Neural cell (in vitro differentiated cells): ENCODE results near the gene SLX4. TPM values are rescaled to one million over a fixed set of nuclear protein-coding genes. Genes with fewer than 3 reads are reported as not detected.

Experiments used
- H2AFZ ChIP-seq: fragments of 200-600, 300-800 bp; sonication (generic), shearing (Covaris generic); 2 replicates; pipeline ENCODE4 v1.6.0; 2014; ENCODE audit warnings: low read depth, mild to moderate bottlenecking, antibody characterized with exemption, low read length, moderate library complexity
- H3F3A ChIP-seq: fragments of 200-600 bp; shearing (Covaris generic); 2 replicates; pipeline ENCODE4 v1.6.1; 2016; ENCODE audit warnings: mild to moderate bottlenecking, moderate library complexity, mixed read lengths, antibody characterized with exemption, low read length; ENCODE audit not compliant: insufficient read depth, poor library complexity, severe bottlenecking
- H3K27ac ChIP-seq: fragments of 200-600, 300-800 bp; sonication (generic), shearing (Covaris generic); 2 replicates; pipeline ENCODE4 v1.5.1; 2014; ENCODE audit warnings: mild to moderate bottlenecking, low read length, moderate library complexity
- H3K27me3 ChIP-seq: fragments of 300-800, 200-600 bp; sonication (generic), shearing (Covaris generic); 2 replicates; pipeline ENCODE4 v1.6.0; 2014; ENCODE audit warnings: mild to moderate bottlenecking, low read depth, low read length, moderate library complexity; ENCODE audit not compliant: insufficient read depth
- H3K36me3 ChIP-seq: fragments of 300-800, 200-600 bp; sonication (generic), shearing (Covaris generic); 2 replicates; pipeline ENCODE4 v1.5.1; 2014; ENCODE audit warnings: mild to moderate bottlenecking, antibody characterized with exemption, low read length, moderate library complexity; ENCODE audit not compliant: insufficient read depth
- H3K4me2 ChIP-seq: fragments of 300-800, 200-600 bp; sonication (generic), shearing (Covaris generic); 2 replicates; pipeline ENCODE4 v1.6.0; 2014; ENCODE audit warnings: mild to moderate bottlenecking, low read length
- H3K4me3 ChIP-seq: fragments of 300-800, 200-600 bp; sonication (generic), shearing (Covaris generic); 2 replicates; pipeline ENCODE4 v1.5.1; 2014; ENCODE audit warnings: mild to moderate bottlenecking, low read length, moderate library complexity
- H3K79me2 ChIP-seq: fragments of 200-600 bp; shearing (Covaris generic); replicated peaks from 2 replicates; pipeline ENCODE4 v1.6.0; 2014; ENCODE audit warnings: mild to moderate bottlenecking, low read length, moderate library complexity; ENCODE audit not compliant: insufficient read depth
- H3K9ac ChIP-seq: fragments of 300-800, 200-600 bp; sonication (generic), shearing (Covaris generic); 2 replicates; pipeline ENCODE4 v1.6.1; 2016; ENCODE audit warnings: mild to moderate bottlenecking, low read length, mixed read lengths
- H3K9me2 ChIP-seq: fragments of 200-600 bp; shearing (Covaris generic); 2 replicates; pipeline ENCODE4 v1.6.1; 2016; ENCODE audit warnings: mild to moderate bottlenecking, low read length, mixed read lengths; ENCODE audit not compliant: insufficient read depth
- H3K9me3 ChIP-seq: fragments of 200-600, 300-800 bp; sonication (generic), shearing (Covaris generic); 2 replicates; pipeline ENCODE4 v1.6.1; 2016; ENCODE audit warnings: mild to moderate bottlenecking, mixed run types, low read length, moderate library complexity, mixed read lengths
- H4K20me1 ChIP-seq: fragments of 200-600 bp; shearing (Covaris generic); 2 replicates; pipeline ENCODE4 v1.6.1; 2016; ENCODE audit warnings: mild to moderate bottlenecking, mixed run types; ENCODE audit not compliant: insufficient read depth
- CTCF ChIP-seq: fragments of 450-650 bp; IDR thresholded peaks from 2 replicates; pipeline ENCODE4 v1.5.1; 2014; ENCODE audit warnings: antibody characterized with exemption, mild to moderate bottlenecking, moderate library complexity; ENCODE audit not compliant: poor library complexity, severe bottlenecking
- EP300 ChIP-seq: fragments of 450-650 bp; conservative IDR thresholded peaks from 2 replicates; pipeline ENCODE4 v1.6.1; 2014; ENCODE audit warnings: antibody characterized with exemption, mild to moderate bottlenecking, moderate library complexity; ENCODE audit not compliant: poor library complexity, severe bottlenecking
- EZH2 ChIP-seq: fragments of 200-600, 300-800 bp; shearing (Covaris generic), sonication (generic); IDR thresholded peaks from 2 replicates; pipeline ENCODE4 v1.6.1; 2014; ENCODE audit warnings: antibody characterized with exemption, low read length, borderline replicate concordance, mild to moderate bottlenecking; ENCODE audit not compliant: insufficient read depth, poor library complexity, severe bottlenecking
- MXI1 ChIP-seq: fragments of 450-650 bp; conservative IDR thresholded peaks from 2 replicates; pipeline ENCODE4 v1.6.1; 2014; ENCODE audit warnings: antibody characterized with exemption, mild to moderate bottlenecking; ENCODE audit not compliant: poor library complexity, severe bottlenecking
- POLR2AphosphoS5 ChIP-seq: IDR thresholded peaks from 2 replicates; pipeline ENCODE4 v1.6.1; 2012
- RAD21 ChIP-seq: fragments of 450-650 bp; conservative IDR thresholded peaks from 2 replicates; pipeline ENCODE4 v1.6.1; 2014; ENCODE audit warnings: antibody characterized with exemption, mild to moderate bottlenecking, moderate library complexity
- REST ChIP-seq: IDR thresholded peaks from 2 replicates; pipeline ENCODE4 v1.6.1; 2012; ENCODE audit warnings: borderline replicate concordance
- SMC3 ChIP-seq: fragments of 450-650 bp; conservative IDR thresholded peaks from 2 replicates; pipeline ENCODE4 v1.6.1; 2014; ENCODE audit warnings: antibody characterized with exemption, mild to moderate bottlenecking, moderate library complexity; ENCODE audit not compliant: poor library complexity
- TAF1 ChIP-seq: IDR thresholded peaks from 2 replicates; pipeline ENCODE4 v1.6.1; 2012; ENCODE audit warnings: low read depth
- polyA plus RNA-seq: library from polyadenylated mRNA; depleted of rRNA; stranded (reverse); fragments of >200 nt; gene quantifications from 2 replicates; pipeline ENCODE4 v1.2.3, GENCODE V29; 2014

SLX4 gene
- polyA plus RNA-seq, 1 donor from 2014 or later: 2.9 TPM

GRCh38 chr16:3638916-3639644, 27.7 kb upstream of the SLX4 start (continued):
- no peak for TF ChIP-seq SMC3

- Histone ChIP-seq H3K4me2 (no peak overlapping the region), H3K9me3 (no peaks in the 10 kb centered on the region), H3K4me3 (no peak overlapping the region), H3F3A (no peaks in the 10 kb centered on the region), H3K79me2 (no peaks in the 10 kb centered on the region), H2AFZ (no peak overlapping the region), H3K9me2 (no peaks in the 10 kb centered on the region), H3K36me3 (no peaks in the 10 kb centered on the region), H3K27me3 (no peaks in the 10 kb centered on the region), H4K20me1 (no peaks in the 10 kb centered on the region), H3K9ac (no peak overlapping the region), H3K27ac (no peak overlapping the region)
- TF ChIP-seq SMC3: no peak
- no peak for TF ChIP-seq EP300
- no peak for TF ChIP-seq CTCF
Measured at GRCh38 chr16:3637371-3637923, 26.0 kb upstream of the SLX4 start.

GRCh38 chr16:3625911-3626732, 14.7 kb upstream of the SLX4 start:
- H3K27me3 ChIP-seq: no peaks in the 10 kb centered on the region
- H3K36me3 ChIP-seq: no peaks in the 10 kb centered on the region
- TF ChIP-seq RAD21 (no peak), REST (no peak), SMC3 (no peak), MXI1 (no peak), POLR2AphosphoS5 (no peak), EP300 (no peak), EZH2 (no peak), CTCF (no peak), TAF1 (no peak)
- H3K9me2 ChIP-seq: no peaks in the 10 kb centered on the region
- no peaks in the 10 kb centered on the region for H4K20me1 ChIP-seq
- H3K4me2 ChIP-seq: no peak overlapping the region
- H2AFZ ChIP-seq: no peak overlapping the region
- no peaks in the 10 kb centered on the region for H3K9me3 ChIP-seq
- H3K27ac ChIP-seq: no peak overlapping the region
- no peaks in the 10 kb centered on the region for H3F3A ChIP-seq
- no peak overlapping the region for H3K9ac ChIP-seq
- peaks cover 5% of the 10 kb centered on the region for H3K79me2 ChIP-seq
- no peak overlapping the region for H3K4me3 ChIP-seq
